B cell (primary cell): ENCODE measurements around the gene SMIM20. TPM values are rescaled to one million over a fixed set of nuclear protein-coding genes. Genes with fewer than 3 reads are reported as not detected.
"Not testable (repeated sequence)": the region's sequence is repeated elsewhere in the genome, so short reads cannot be mapped to it uniquely, and the experiment has no call there.

Experiments
- ATAC-seq: fragments of 200-7000 bp; cut with Tn5 transposase; one replicate; pipeline ENCODE4 v1.10.0; 2021; ENCODE audit warnings: low read depth, mild to moderate bottlenecking, moderate number of reproducible peaks, moderate library complexity
- CTCF ChIA-PET: fragments of 350-600 bp; sonication (Branson Sonifier 250); formaldehyde crosslinking; loops from one replicate; lab custom pipeline; 2021; ENCODE audit warnings: antibody characterized with exemption, inconsistent platforms; lab: Charles Lee
- POLR2A ChIA-PET: fragments of 350-600 bp; sonication (Branson Sonifier 250); formaldehyde crosslinking; loops from one replicate; lab custom pipeline; 2021; ENCODE audit warnings: antibody characterized with exemption; lab: Charles Lee
- DNase-seq: peaks from one replicate; pipeline ENCODE4 v3.0.0; 2013
- H2AFZ ChIP-seq: 2 replicates; pipeline ENCODE4 v1.6.1; 2012; ENCODE audit warnings: mild to moderate bottlenecking, low read depth, low read length; ENCODE audit not compliant: insufficient read depth, poor library complexity, severe bottlenecking
- H3K27ac ChIP-seq, 2 donors: 1 replicate in 1 of 2; 2 replicates in 1 of 2; pipeline ENCODE4 v1.5.1; 2012 to 2013; ENCODE audit warnings: low read length in 2 of 2, mild to moderate bottlenecking in 2 of 2, moderate library complexity in 1 of 2
- H3K27me3 ChIP-seq, 4 experiments: fragments of 200-600 bp in 1 of 4; sonication (generic) in 1 of 4; replicated peaks in 1 of 4; 1 replicate in 2 of 4; 2 replicates in 2 of 4; pipeline versions ENCODE4 v1.6.1 to v1.7.0; 2013 to 2016; ENCODE audit warnings: low read length in 3 of 4, mild to moderate bottlenecking in 2 of 4, mixed read lengths in 1 of 4, moderate library complexity in 1 of 4; ENCODE audit not compliant: insufficient read depth in 4 of 4, control insufficient read depth in 3 of 4; ENCODE audit errors: control extremely low read depth in 1 of 4
- H3K36me3 ChIP-seq, 2 experiments: replicated peaks in 1 of 2; 1 replicate in 1 of 2; 2 replicates in 1 of 2; pipeline versions ENCODE4 v1.6.1 to v1.7.1; 2013; ENCODE audit warnings: low read length in 1 of 2; ENCODE audit not compliant: insufficient read depth in 2 of 2, control insufficient read depth in 1 of 2; ENCODE audit errors: control extremely low read depth in 1 of 2, extremely low read depth in 1 of 2
- H3K4me1 ChIP-seq, 2 donors: fragments of 200-600 bp in 1 of 2; sonication (generic) in 1 of 2; 1 replicate in 1 of 2; 2 replicates in 1 of 2; pipeline versions ENCODE4 v1.5.1 to v1.6.1; 2013 to 2017; ENCODE audit warnings: low read length in 2 of 2; ENCODE audit not compliant: control insufficient read depth in 2 of 2, insufficient read depth in 2 of 2
- H3K4me2 ChIP-seq: replicated peaks from 2 replicates; pipeline ENCODE3; 2012; ENCODE audit warnings: mild to moderate bottlenecking, low read depth, low read length; ENCODE audit not compliant: poor library complexity, severe bottlenecking
- H3K4me3 ChIP-seq, 5 experiments: fragments of 200-600 bp in 1 of 5; sonication (generic) in 1 of 5; 1 replicate in 3 of 5; 2 replicates in 2 of 5; pipeline versions ENCODE4 v1.5.1 to v1.7.0; 2011 to 2016; ENCODE audit warnings: low read length in 4 of 5, mild to moderate bottlenecking in 4 of 5, low read depth in 2 of 5, control low read depth in 1 of 5, moderate library complexity in 1 of 5; ENCODE audit not compliant: insufficient read depth in 1 of 5; ENCODE audit errors: control extremely low read depth in 1 of 5, extremely low read depth in 1 of 5
- H3K79me2 ChIP-seq: fragments of 200-600 bp; sonication (generic); one replicate; pipeline ENCODE4 v1.6.0; 2016; ENCODE audit warnings: low read length; ENCODE audit not compliant: control insufficient read depth, insufficient read depth
- H3K9ac ChIP-seq: fragments of 200-600 bp; sonication (generic); 2 replicates; pipeline ENCODE4 v1.6.1; 2017; ENCODE audit warnings: mild to moderate bottlenecking, low read length, moderate library complexity
- H3K9me3 ChIP-seq, 3 donors: one replicate each; pipeline versions ENCODE4 v1.6.1 to v1.7.1; 2013; ENCODE audit warnings: low read length in 2 of 3; ENCODE audit not compliant: control insufficient read depth in 2 of 3, insufficient read depth in 1 of 3; ENCODE audit errors: control extremely low read depth in 1 of 3
- H4K20me1 ChIP-seq: 2 replicates; pipeline ENCODE4 v1.6.0; 2012; ENCODE audit warnings: mild to moderate bottlenecking, low read length; ENCODE audit not compliant: insufficient read depth, control insufficient read depth, poor library complexity, severe bottlenecking
- H3K27ac Mint-ChIP-seq: one replicate; pipeline ENCODE4 v1.8.0; 2021; ENCODE audit warnings: mixed read lengths
- H3K27me3 Mint-ChIP-seq: one replicate; pipeline ENCODE4 v1.8.0; 2021; ENCODE audit warnings: mixed read lengths
- H3K4me1 Mint-ChIP-seq: one replicate; pipeline ENCODE4 v1.8.0; 2021; ENCODE audit warnings: mixed read lengths
- H3K4me3 Mint-ChIP-seq: one replicate; pipeline ENCODE4 v1.8.0; 2021; ENCODE audit warnings: mixed read lengths
- H3K9me3 Mint-ChIP-seq: one replicate; pipeline ENCODE4 v1.8.0; 2022; ENCODE audit warnings: mixed read lengths; ENCODE audit not compliant: insufficient read depth
- EZH2 ChIP-seq: IDR thresholded peaks from 2 replicates; pipeline ENCODE4 v1.6.1; 2012; ENCODE audit warnings: borderline replicate concordance, low read depth, mild to moderate bottlenecking, moderate library complexity, low read length; ENCODE audit not compliant: insufficient read depth, poor library complexity, severe bottlenecking
- WGBS: methylation state at CpG from one replicate; pipeline ENCODE4 v1.1.5; 2013; ENCODE audit warnings: missing lambda C conversion rate; ENCODE audit not compliant: insufficient coverage; 5-methylcytosine and 5-hydroxymethylcytosine counted together
- intact Hi-C: fragments of 100-400 bp; cut with micrococcal nuclease; formaldehyde crosslinking; loops from one replicate; pipeline ENCODE4 v1.10.0; 2022
- polyA plus RNA-seq: library from polyadenylated mRNA; depleted of rRNA; stranded (reverse); fragments of >200 nt; gene quantifications from 2 replicates; pipeline ENCODE4 v1.2.3, GENCODE V29; 2012
- total RNA-seq, 2 donors: library from RNA; stranded (reverse); fragments of 120-200 nt in 1 of 2; gene quantifications; 1 replicate in 1 of 2; 2 replicates in 1 of 2; pipeline versions ENCODE4 v1.2.3 to v1.2.4, GENCODE V29; 2013 to 2022

Gene SMIM20
- total and polyA plus RNA-seq, 2 donors (not counting 1 experiment from before 2014, with no cell fraction given), result 12.6 to 20.2 TPM

DNA sequence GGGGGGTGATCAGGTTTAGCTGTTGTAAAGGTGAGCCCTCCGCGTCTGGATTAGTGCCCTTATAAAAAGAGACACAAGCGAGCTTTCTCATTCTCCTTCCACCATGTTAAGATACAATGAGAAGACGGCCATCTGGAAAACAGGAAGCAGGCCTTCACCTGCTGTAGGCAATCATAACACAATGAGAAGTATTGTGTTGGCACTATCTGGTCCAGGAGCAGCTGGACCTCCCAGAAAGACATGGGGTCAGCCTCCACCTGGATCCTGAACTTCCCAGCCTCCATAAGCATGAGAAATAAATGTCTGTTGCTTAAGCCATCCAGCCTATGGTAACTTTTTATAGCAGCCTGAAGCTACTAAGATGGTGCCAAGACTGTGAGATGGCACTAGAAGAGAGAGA is 8.6 kb upstream of the SMIM20 start:
- peak overlapping the region; percentile 61 to 85 for H3K27ac ChIP-seq
- peak overlapping the region; percentile 91 for H3K27ac Mint-ChIP-seq
- peak overlapping the region; percentile 62 for H3K4me3 Mint-ChIP-seq

GRCh38 chr4:25906113-25906512 is 7.9 kb upstream of the SMIM20 start:
- H4K20me1 ChIP-seq, ATAC-seq, H3K4me3 ChIP-seq, H2AFZ ChIP-seq, H3K9me3 ChIP-seq, H3K36me3 ChIP-seq, intact Hi-C loops, H3K4me2 ChIP-seq, H3K27me3 ChIP-seq, H3K79me2 ChIP-seq, H3K9ac ChIP-seq, H3K4me3 Mint-ChIP-seq, POLR2A ChIA-PET, DNase-seq, H3K27me3 Mint-ChIP-seq, H3K9me3 Mint-ChIP-seq: not testable (repeated sequence)
- 100% methylated on average over 1 of the region's 11 CpGs for WGBS
- peak overlapping the region; percentile 74 for H3K27ac Mint-ChIP-seq
- peaks cover 36 to 43% of the 10 kb centered on the region in 2 donors for H3K4me1 ChIP-seq
- H3K27ac ChIP-seq, result peak overlapping the region; percentile 15 to 85
- CTCF ChIA-PET, result interaction anchor here (1.3 to 4.2 kb wide), 3 partner anchors 30 to 64 kb away, joined by 3 to 13 read pairs (median 4); no protein-coding TSS in a partner anchor
- H3K4me1 Mint-ChIP-seq, result peaks cover 51% of the 10 kb centered on the region

More for the DNA sequence above, 8.6 kb upstream of the SMIM20 start:
- H3K79me2 ChIP-seq, result peaks cover 6% of the 10 kb centered on the region
- no peak for DNase-seq
- no CpG with 5 or more reads among the region's 4 CpGs for WGBS
- no peak overlapping the region for H3K4me3 ChIP-seq
- H3K4me2 ChIP-seq, result peak overlapping the region; percentile 67
- no peaks in the 10 kb centered on the region for H3K36me3 ChIP-seq
- no peak overlapping the region for H2AFZ ChIP-seq
- no peaks in the 10 kb centered on the region for H3K9me3 Mint-ChIP-seq
- ATAC-seq, result no peak
- ChIA-PET POLR2A (interaction anchor here (1.1 to 1.9 kb wide), 2 partner anchors 8 to 46 kb away, joined by 5 to 10 read pairs; partner anchors contain the start of gene SMIM20), CTCF (interaction anchor here (0.7 to 4.2 kb wide), 8 partner anchors 8 to 83 kb away, joined by 3 to 13 read pairs (median 4); no protein-coding TSS in a partner anchor)
- no peak for TF ChIP-seq EZH2
- no peaks in the 10 kb centered on the region for H4K20me1 ChIP-seq
- intact Hi-C loops, result no loop called here
- no peaks in the 10 kb centered on the region for H3K27me3 Mint-ChIP-seq
- H3K9ac ChIP-seq, result no peak overlapping the region
- H3K4me1 Mint-ChIP-seq, result peaks cover 51% of the 10 kb centered on the region
- H3K9me3 ChIP-seq, result peaks cover 0 to 4% (median 2%) of the 10 kb centered on the region in 3 donors
- no peaks in the 10 kb centered on the region for H3K27me3 ChIP-seq
- peaks cover 36 to 43% of the 10 kb centered on the region in 2 donors for H3K4me1 ChIP-seq
